IgD-negative memory B cell (primary cell): ENCODE measurements around the gene KAZN. TPM values are rescaled to one million over a fixed set of nuclear protein-coding genes. Genes with fewer than 3 reads are reported as not detected.

Experiments used
- H3K27ac Mint-ChIP-seq, 3 donors: one replicate each; pipeline ENCODE4 v1.8.0; 2020 to 2022; ENCODE audit warnings: mild to moderate bottlenecking in 3 of 3, mixed read lengths in 3 of 3, moderate library complexity in 1 of 3
- H3K27me3 Mint-ChIP-seq: one replicate; pipeline ENCODE4 v1.8.0; 2021; ENCODE audit warnings: mixed read lengths
- H3K36me3 Mint-ChIP-seq: one replicate; pipeline ENCODE4 v1.8.0; 2020; ENCODE audit warnings: mild to moderate bottlenecking, mixed read lengths
- H3K4me1 Mint-ChIP-seq, 3 donors: one replicate each; pipeline ENCODE4 v1.8.0; 2020 to 2022; ENCODE audit warnings: mixed read lengths in 3 of 3, mild to moderate bottlenecking in 1 of 3
- H3K4me3 Mint-ChIP-seq, 4 donors: one replicate each; pipeline ENCODE4 v1.8.0; 2020 to 2022; ENCODE audit warnings: mild to moderate bottlenecking in 4 of 4, mixed read lengths in 4 of 4, moderate library complexity in 3 of 4
- H3K9me3 Mint-ChIP-seq, 3 donors: one replicate each; pipeline ENCODE4 v1.8.0; 2020 to 2021; ENCODE audit warnings: mixed read lengths in 3 of 3, mild to moderate bottlenecking in 1 of 3
- polyA plus RNA-seq: library from polyadenylated mRNA; unstranded; fragments of 300-500 nt; fragmentation: Illumina TruSeq; gene quantifications from one replicate; pipeline ENCODE4 v1.2.3, GENCODE V29; 2021

The KAZN gene
- polyA plus RNA-seq, 1 donor from 2014 or later = not detected

DNA sequence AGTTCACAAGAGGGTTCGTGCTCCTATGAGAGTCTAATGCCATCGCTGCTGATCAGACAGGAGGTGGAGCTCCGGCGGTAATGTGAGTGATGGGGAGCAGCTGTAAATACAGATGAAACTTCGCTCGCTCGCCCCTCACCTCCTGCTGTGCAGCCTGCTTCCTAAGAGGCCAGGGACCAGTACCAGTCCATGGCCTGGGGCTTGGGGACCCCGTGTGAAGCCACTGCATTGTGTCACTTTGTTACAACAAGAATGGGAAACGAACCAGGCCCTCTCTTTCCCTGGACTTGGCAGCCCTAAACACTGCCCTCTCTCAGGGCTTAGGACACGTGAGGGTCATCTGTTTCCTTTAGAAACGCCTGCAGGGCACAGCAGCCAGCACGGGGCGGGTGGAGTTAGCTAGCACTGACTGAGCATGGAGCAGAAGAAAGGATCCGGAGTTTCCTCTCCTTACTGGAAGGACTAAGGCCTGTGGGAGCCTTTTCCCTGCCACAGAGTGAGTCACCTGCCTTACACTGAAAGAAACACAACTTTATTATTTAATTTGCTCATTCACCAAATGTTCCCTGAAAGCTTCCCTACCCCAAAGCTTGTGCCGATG lies 369.9 kb downstream of the KAZN start:
- H3K4me3 Mint-ChIP-seq = no peak overlapping the region
- H3K9me3 Mint-ChIP-seq = peaks cover 0 to 6% (median 3%) of the 10 kb centered on the region in 3 donors
- peaks cover 2% of the 10 kb centered on the region for H3K36me3 Mint-ChIP-seq
- H3K27ac Mint-ChIP-seq = no peak overlapping the region
- peaks cover 0 to 1% (median 0%) of the 10 kb centered on the region in 3 donors for H3K4me1 Mint-ChIP-seq
- peaks cover 4% of the 10 kb centered on the region for H3K27me3 Mint-ChIP-seq

DNA sequence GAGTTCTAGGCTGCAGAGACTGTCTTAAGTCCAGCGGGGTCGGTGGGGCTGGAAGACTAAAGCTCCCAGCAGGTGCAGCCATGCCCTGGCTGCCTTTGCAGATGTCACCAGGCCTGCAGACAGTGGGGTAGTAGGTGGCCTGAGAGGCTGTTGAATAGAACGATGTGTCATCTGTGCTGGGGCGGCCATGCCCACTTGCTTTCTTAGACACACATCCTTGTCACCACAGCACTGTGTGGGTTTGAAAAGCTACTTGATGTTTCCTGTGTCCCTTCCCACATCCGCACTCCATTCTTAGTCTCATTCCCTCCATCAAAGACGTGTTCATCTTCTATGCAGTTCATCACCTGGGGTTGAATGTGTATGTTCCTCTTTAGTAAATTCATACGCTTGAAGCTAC lies 370.5 kb downstream of the KAZN start:
- Mint-ChIP-seq H3K9me3 (peaks cover 3 to 5% (median 5%) of the 10 kb centered on the region in 3 donors), H3K4me3 (no peak overlapping the region), H3K27ac (peak overlapping the region in 1 of 3 donors; percentile 41), H3K4me1 (peaks cover 0 to 1% (median 0%) of the 10 kb centered on the region in 3 donors), H3K36me3 (peaks cover 2% of the 10 kb centered on the region), H3K27me3 (peaks cover 4% of the 10 kb centered on the region)

DNA sequence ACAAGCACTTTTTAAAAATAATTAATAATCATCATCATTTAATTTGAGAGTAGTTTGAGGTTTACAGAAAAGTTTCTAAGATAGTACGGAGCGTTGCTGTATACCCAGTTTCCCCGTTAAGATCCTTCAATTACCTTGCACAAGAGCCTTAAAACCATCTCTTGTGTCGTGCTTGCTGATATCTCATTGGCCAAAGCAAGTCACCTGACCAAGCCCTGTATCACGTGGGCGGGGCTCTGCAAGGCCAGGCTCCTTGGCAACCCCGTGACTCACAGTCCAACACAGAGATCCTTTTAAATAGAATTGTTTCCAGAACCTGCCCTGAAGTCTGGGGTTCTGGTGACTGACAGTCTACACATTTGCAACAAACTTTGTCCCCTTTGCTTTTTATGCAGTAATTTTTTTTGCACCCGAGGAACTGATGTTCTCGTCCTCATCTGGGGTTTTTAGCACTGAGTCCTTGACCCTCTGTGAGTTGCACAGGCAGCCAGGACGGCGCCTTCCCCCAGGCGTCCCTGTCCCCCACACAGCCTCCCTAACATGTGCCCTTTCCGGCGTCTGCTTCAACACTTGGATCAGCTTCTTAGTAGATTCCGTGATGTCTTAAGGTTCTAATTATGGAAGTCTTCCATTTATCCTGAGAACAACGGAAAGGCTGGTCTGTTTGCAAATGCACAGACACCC lies 371.8 kb downstream of the KAZN start:
- Mint-ChIP-seq H3K27ac (no peak overlapping the region), H3K4me1 (peaks cover 0 to 1% (median 0%) of the 10 kb centered on the region in 3 donors), H3K9me3 (peaks cover 3 to 5% (median 5%) of the 10 kb centered on the region in 3 donors), H3K36me3 (peaks cover 2% of the 10 kb centered on the region), H3K27me3 (peaks cover 4% of the 10 kb centered on the region), H3K4me3 (no peak overlapping the region)

DNA sequence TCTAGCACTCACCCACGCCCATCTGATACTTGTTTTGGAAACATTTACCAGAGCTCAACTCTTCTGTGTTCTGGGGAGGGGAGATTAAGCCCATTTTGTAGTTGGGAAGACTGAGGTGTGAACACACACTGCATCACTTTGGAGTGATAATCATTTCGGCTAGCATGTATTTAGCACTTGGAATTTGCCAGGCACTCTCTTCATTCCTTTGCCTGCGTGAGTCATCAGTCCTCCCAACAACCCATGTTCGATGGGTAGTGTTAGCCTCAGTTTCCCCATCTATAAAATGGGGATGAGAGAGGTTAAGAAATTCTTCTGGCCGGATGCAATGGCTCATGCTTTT lies 372.3 kb downstream of the KAZN start:
- H3K9me3 Mint-ChIP-seq = peaks cover 3 to 5% (median 5%) of the 10 kb centered on the region in 3 donors
- no peak overlapping the region for H3K4me3 Mint-ChIP-seq
- no peak overlapping the region for H3K27ac Mint-ChIP-seq
- H3K4me1 Mint-ChIP-seq = peaks cover 0 to 1% (median 0%) of the 10 kb centered on the region in 3 donors
- peaks cover 4% of the 10 kb centered on the region for H3K27me3 Mint-ChIP-seq
- H3K36me3 Mint-ChIP-seq = peaks cover 2% of the 10 kb centered on the region

DNA sequence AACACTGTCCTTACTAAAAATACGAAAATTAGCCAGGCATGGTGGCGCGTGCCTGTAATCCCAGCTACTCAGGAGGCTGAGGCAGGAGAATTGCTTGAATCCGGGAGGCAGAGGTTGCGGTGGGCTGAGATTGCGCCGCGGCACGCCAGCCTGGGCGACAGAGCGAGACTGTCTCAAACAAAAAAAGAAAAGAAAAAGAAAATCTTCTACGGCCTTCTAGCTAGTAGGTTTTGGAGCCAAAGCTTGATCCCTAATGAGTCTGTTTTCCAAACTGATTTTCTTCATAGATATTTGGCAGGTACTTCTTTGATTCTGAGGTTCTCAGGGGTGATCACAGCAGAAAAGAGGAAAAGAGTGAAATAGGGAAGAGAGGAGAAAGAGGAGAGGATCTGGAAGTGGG lies 372.7 kb downstream of the KAZN start:
- H3K4me1 Mint-ChIP-seq = peaks cover 0 to 1% (median 0%) of the 10 kb centered on the region in 3 donors
- no peak overlapping the region for H3K27ac Mint-ChIP-seq
- no peak overlapping the region for H3K4me3 Mint-ChIP-seq
- H3K27me3 Mint-ChIP-seq = peaks cover 4% of the 10 kb centered on the region
- peaks cover 2% of the 10 kb centered on the region for H3K36me3 Mint-ChIP-seq
- H3K9me3 Mint-ChIP-seq = peaks cover 4 to 5% (median 5%) of the 10 kb centered on the region in 3 donors

DNA sequence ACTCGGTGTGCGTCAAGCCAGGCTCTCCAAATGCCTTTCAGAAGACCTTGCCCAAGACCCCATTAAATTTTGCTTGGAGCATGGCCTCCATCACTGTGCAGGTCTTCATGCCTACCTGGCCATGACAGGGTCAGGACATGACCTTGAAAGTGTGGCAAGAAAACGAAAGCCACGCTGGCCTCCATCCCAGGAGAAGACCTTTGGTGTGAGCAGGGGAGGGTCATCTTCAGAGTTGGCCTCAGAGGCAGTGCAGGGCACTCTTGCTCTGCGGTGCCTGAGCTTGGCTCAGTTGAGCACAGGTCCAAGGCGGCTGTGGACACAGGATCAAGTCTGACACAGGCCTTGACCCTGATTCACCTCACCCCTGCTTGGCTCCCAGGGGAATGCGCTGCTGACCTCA lies 373.6 kb downstream of the KAZN start:
- Mint-ChIP-seq H3K9me3 (peaks cover 5% of the 10 kb centered on the region in 3 donors), H3K27me3 (peaks cover 4% of the 10 kb centered on the region), H3K4me3 (no peak overlapping the region), H3K27ac (no peak overlapping the region), H3K36me3 (peaks cover 2% of the 10 kb centered on the region), H3K4me1 (peaks cover 0 to 1% (median 0%) of the 10 kb centered on the region in 3 donors)

DNA sequence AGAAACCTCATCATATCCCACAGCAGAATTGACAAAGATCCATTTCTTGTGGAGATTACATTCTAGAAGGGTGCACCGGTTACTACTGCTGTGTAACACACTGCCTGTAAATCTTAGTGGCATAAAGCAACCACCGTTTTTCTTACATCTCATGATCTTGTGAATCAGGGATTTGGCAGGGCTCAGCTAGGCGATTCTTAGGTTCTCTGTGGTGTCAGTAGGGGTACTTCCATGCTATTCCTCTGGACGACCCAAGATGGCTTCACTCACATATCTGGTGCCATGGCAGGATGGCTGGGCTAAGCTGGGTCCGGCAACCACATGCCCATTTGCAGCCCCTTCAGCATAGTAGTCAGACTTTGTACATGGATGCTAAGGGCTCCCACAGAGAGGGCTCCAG lies 375.3 kb downstream of the KAZN start:
- Mint-ChIP-seq H3K36me3 (peaks cover 3% of the 10 kb centered on the region), H3K4me3 (no peak overlapping the region), H3K4me1 (peaks cover 0 to 1% (median 0%) of the 10 kb centered on the region in 3 donors), H3K27me3 (peaks cover 3% of the 10 kb centered on the region), H3K9me3 (peaks cover 5% of the 10 kb centered on the region in 3 donors), H3K27ac (no peak overlapping the region)

DNA sequence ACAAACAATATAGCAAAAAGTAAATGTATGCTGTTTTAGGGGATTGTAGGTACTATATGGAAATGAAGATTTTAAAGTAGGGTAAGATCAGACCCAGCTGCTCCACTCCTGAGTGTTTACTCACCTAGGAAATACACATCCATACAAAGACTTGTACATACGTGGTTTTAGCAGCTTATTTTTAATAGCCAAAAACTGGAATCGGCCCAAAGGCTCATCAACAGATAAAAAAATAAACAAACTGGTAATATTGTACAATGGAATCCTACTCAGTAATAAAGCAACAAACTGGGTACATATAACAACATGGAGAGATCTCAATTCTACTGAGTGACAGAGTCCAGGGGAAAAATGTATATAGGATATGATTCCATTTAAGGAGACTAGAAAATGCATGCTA lies 375.9 kb downstream of the KAZN start:
- Mint-ChIP-seq H3K27me3 (peaks cover 3% of the 10 kb centered on the region), H3K27ac (no peak overlapping the region), H3K36me3 (peaks cover 3% of the 10 kb centered on the region), H3K4me3 (no peak overlapping the region), H3K9me3 (peaks cover 5% of the 10 kb centered on the region in 3 donors), H3K4me1 (peaks cover 0 to 1% (median 0%) of the 10 kb centered on the region in 3 donors)

DNA sequence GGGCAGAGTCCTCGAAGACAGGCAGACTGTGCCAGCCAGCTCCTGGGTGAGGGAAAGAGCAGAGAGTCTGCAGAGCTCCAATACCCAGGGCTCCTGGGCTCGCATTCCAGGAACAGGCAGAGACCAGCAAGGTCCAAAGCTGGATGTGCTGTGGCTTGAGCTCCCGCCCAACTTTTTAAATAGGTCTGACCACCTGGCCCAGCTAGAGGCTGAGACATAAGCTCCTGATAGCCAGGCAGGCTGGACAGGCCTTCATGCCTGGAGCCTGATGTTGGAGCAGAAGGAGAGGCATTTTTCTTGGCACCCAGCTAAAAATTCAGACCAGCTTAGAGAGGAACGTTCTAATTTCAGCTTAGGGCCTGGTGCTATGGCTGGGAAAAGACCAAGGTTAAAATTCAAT lies 376.6 kb downstream of the KAZN start:
- Mint-ChIP-seq H3K4me1 (peaks cover 0 to 1% (median 0%) of the 10 kb centered on the region in 3 donors), H3K27ac (no peak overlapping the region), H3K4me3 (no peak overlapping the region), H3K9me3 (peaks cover 5% of the 10 kb centered on the region in 3 donors), H3K27me3 (peaks cover 3% of the 10 kb centered on the region), H3K36me3 (peaks cover 3% of the 10 kb centered on the region)

DNA sequence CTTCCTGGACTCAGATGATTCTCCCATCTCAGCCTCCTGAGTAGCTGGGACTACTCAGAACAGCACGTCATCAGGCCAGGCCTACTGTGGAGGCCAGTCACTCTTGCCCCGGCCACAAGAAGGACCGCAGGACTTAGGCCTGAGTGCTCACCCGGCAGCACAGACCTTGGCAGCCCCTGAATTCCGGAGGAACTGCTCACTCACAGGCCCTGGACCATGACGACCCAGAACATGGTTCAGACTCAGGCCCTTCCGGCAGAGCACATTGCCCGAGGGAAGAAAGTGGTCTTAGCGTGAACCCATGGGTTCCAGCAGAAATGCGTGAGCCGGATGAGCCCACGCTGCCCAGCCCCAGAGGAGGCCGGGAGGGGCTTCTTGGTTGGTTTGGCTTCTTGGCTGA lies 377.8 kb downstream of the KAZN start:
- Mint-ChIP-seq H3K4me3 (no peak overlapping the region), H3K36me3 (peaks cover 3% of the 10 kb centered on the region), H3K9me3 (peaks cover 5% of the 10 kb centered on the region in 3 donors), H3K4me1 (peaks cover 0 to 1% (median 0%) of the 10 kb centered on the region in 3 donors), H3K27me3 (peaks cover 4% of the 10 kb centered on the region), H3K27ac (no peak overlapping the region)

DNA sequence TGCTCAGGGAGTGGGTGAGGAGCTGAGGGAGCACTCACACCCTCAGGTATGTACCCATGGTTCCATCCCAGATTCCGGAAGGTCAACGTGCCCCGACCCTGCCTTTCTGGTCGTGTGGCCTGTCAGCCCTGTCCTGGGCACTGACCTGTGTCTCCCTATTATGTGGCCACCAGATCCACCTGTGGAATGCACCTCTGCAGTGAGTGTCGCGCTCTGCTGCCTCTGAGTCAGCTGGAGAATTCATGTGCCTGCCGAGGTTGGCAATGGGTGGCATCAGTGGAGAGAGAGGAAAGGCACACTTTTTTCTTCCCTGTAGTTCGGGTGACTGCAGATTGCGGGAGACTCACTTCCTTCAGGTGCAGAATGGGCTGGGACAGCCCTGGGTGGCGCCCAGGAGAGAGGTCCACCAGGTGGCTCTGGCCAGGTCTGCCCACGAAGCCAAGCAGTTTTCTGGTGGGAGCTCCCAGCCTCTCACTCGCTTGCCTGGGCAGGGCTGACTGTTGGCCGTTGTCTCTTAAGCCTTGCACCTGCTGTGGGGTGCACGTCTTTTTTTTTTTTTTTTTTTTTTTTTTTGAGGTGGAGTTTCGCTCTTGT lies 378.9 kb downstream of the KAZN start:
- H3K27ac Mint-ChIP-seq = no peak overlapping the region
- H3K36me3 Mint-ChIP-seq = peaks cover 1% of the 10 kb centered on the region
- H3K9me3 Mint-ChIP-seq = peaks cover 3 to 5% (median 5%) of the 10 kb centered on the region in 3 donors
- H3K4me3 Mint-ChIP-seq = no peak overlapping the region
- H3K27me3 Mint-ChIP-seq = peaks cover 2% of the 10 kb centered on the region
- no peaks in the 10 kb centered on the region for H3K4me1 Mint-ChIP-seq

DNA sequence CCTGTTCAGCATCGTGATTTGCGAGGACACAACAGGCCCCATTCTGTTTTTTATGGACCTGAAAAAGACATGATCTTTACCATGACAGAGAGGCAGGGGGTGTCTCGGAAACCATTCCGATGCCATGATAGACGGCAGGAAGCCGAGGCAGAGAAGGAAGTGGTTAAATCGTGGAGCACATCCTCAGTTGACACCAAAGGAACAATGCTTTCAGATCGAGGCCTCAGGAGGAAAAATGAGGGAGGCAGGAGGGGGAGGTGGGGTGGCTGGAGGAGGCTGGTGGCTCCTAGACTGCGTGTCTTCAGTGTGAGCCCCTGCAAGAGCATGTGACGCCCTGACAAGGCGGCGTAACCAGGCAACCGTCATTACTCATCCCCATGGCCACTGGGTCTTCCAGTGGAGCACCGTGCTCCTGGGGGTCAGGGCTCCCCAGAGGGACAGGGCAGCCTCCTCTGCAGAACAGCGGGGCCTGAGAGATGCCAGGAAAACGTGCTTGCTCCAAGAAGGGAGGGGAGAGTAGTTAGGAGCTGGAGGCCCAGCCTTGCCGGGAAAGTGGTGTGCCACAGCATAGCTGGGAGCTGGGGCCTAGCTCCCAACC lies 382.2 kb downstream of the KAZN start:
- H3K27me3 Mint-ChIP-seq = peaks cover 2% of the 10 kb centered on the region
- H3K36me3 Mint-ChIP-seq = peaks cover 1% of the 10 kb centered on the region
- no peak overlapping the region for H3K4me3 Mint-ChIP-seq
- peaks cover 0 to 4% (median 0%) of the 10 kb centered on the region in 3 donors for H3K9me3 Mint-ChIP-seq
- no peaks in the 10 kb centered on the region for H3K4me1 Mint-ChIP-seq
- H3K27ac Mint-ChIP-seq = no peak overlapping the region

DNA sequence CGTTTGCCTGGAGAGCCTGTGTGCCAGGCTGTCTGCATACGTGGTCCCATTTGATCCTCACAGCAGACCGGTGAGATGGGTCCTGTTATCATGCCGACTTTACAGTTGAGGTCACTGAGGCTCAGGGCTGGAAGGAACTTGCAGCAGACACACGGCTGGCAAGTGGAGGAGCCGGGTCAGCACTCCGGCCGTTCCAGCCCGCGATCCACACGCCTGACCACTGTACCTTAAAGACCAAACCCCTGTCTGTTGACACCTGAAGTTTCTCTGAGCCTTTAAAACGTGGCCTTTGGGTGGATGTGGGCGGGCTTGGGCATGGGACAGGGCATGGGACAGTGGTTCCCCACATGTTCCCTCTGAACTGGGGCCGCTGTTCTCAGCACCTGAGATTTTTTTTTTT lies 383.5 kb downstream of the KAZN start:
- H3K9me3 Mint-ChIP-seq = peaks cover 0 to 2% (median 0%) of the 10 kb centered on the region in 3 donors
- no peaks in the 10 kb centered on the region for H3K4me1 Mint-ChIP-seq
- H3K4me3 Mint-ChIP-seq = no peak overlapping the region
- H3K27me3 Mint-ChIP-seq = peaks cover 2% of the 10 kb centered on the region
- H3K36me3 Mint-ChIP-seq = peaks cover 3% of the 10 kb centered on the region
- no peak overlapping the region for H3K27ac Mint-ChIP-seq

DNA sequence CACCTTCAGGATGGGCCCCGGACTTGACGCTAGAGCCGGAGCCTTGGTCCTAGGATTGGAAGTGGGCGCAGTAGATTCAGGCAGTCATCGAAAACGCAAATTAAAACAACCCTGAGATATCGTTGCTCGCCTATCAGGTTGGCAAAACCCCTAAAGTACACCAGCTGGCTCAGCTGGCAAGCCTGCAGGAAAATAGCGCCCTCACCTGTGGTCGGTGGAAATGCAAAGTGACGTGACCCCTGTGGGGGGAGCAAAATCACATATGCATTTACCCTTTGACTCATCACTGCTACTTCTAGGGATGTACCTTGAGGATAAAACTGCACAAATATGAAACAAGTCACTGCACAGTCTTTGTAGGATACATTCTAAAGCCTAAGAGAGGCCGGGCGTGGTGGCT lies 384.8 kb downstream of the KAZN start:
- Mint-ChIP-seq H3K4me3 (no peak overlapping the region), H3K9me3 (peaks cover 0 to 2% (median 0%) of the 10 kb centered on the region in 3 donors), H3K27me3 (peaks cover 2% of the 10 kb centered on the region), H3K27ac (no peak overlapping the region), H3K36me3 (peaks cover 3% of the 10 kb centered on the region), H3K4me1 (no peaks in the 10 kb centered on the region)

DNA sequence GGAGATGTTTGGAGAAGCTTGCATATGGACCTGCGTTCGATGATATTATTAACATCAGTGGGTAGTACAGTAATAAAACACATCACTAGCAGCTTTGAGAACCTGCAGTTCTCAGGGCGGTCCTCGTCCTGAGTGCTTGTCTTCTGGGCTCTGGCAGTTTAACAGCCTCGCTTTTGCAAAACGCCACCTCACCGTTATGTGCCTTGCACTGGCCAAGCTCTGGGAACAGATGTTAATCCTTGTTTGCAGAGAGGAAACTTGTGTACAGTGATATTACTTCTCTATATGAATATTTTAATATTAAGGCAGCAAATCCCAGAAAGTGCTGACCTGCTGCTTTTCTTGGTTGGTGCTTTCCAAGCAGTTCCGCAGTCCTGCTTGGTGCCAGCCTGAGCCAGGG lies 387.7 kb downstream of the KAZN start:
- H3K27me3 Mint-ChIP-seq = no peaks in the 10 kb centered on the region
- H3K27ac Mint-ChIP-seq = no peak overlapping the region
- peaks cover 0 to 2% (median 0%) of the 10 kb centered on the region in 3 donors for H3K9me3 Mint-ChIP-seq
- no peaks in the 10 kb centered on the region for H3K4me1 Mint-ChIP-seq
- H3K4me3 Mint-ChIP-seq = no peak overlapping the region
- H3K36me3 Mint-ChIP-seq = peaks cover 2% of the 10 kb centered on the region
